DMS79 treated with DMSO at 0.1 percent for 48 hours (cell line): ENCODE data around the gene ARF4.
A peak's percentile ranks its signal among the peaks of the same experiment; 100 is the strongest.

ENCODE experiments used
- DNase-seq: peaks from one replicate; lab custom pipeline; 2025; lab: John Stamatoyannopoulos, UW

ARF4 gene

DNA sequence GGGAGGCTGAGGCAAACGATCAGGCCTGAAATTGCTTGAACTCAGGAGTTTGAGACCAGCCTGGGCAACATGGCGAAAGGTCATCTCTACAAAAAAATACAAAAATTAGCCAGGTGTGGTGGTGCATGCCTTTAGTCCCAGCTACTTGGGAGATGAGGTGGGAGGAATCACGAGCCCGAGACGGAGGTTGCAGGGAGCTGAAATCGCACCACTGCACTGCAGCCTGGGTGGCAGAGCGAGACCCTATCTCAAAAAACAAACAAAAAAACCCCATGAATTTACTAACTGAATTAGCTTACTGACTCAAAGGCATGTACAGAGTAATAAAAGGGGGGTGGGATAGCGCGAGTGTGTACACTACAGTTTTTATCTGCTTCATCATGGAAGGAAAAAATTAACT, 19.3 kb downstream of the ARF4 start:
- no peak for DNase-seq

DNA sequence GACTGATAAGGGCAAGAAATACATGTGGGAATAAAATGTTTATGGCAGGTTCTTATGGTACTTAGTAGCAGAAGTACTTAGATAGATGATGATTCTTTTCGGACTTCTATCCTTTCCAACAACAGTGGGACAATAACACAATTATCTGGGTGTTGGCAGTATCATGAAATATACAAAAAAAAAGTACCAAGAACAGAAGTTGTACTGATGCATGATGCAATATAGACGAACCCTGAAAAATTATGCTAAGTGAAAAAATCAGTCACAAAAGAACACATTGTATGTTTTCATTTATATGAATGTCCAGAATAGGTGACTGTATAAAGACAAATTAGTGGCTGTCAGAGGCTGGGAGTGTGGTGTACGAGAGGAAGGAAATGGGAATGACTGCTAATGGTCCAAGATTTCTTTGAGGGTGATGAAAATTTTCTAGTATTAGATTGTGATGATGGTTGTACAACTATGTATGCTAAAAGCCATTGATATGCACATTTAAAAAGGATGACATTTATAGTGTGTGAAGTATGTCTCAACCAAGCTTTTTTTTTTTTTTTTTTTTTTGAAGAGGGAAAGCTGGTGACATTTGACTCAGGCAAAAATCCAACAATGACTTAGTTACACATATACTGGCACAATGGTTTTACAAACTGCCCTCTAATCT, 21.0 kb downstream of the ARF4 start:
- DNase-seq: no peak

DNA sequence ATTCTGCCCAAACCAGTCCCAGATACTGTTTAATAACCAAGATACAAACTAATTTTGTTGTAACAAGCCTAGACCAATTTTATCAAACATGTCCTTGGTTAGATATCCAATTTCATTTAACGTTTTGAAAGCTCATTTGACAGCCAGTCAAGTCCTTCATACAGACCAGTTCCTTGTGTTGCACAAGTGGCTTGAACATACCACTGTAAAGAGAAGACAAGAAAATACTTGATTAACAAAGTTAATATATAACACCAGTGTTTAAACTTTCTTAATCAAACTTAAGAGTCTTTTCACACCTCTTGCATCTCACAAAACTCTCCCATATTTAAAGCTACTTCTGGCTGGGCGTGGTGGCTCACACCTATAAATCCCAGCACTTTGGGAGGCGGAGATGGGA, 25.0 kb downstream of the ARF4 start:
- no peak for DNase-seq

DNA sequence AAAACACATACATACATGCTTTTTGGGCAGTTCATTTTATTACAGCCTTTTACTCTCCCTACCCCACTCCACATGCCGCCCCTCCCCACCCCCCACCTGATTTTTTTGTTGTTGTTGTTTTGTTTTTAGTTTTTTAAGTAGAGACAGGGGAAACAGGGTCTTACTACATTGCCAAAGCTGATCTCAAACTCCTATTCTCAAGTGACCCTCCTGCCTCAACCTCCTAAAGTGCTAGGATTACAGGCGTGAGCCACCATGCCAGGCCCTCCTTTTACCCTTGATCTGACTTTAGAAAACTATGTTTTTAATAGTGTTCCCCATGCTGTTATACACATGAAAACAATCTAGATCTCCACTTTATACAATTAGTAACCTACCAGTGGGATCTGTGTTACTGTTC, 26.3 kb downstream of the ARF4 start:
- no peak for DNase-seq

DNA sequence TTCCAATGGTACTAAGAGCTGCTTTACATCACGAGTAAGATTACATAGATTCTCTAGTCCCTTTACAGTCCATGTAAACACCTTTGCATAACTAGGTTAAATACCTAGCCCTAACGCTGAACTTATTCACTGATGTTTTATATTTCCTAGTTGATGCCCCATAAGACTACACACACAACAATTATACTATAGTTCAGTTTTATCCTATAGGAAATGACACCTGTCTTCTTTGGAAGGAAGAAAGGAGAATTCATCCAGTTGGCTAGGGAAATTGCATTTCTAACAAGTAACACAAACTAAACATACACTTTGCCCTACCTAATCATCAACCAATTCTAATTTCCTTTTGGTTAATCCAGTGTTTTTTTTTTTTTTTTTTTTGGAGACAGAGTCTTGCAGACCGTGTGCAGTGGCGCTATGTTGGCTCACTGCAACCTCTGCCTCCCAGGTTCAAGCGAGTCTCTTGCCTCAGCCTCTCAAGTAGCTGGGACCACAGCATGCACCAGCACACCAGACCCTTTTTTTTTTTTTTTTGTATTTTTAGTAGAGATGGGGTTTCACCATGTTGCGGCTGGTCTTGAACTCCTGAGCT, 27.2 kb downstream of the ARF4 start:
- no peak for DNase-seq

DNA sequence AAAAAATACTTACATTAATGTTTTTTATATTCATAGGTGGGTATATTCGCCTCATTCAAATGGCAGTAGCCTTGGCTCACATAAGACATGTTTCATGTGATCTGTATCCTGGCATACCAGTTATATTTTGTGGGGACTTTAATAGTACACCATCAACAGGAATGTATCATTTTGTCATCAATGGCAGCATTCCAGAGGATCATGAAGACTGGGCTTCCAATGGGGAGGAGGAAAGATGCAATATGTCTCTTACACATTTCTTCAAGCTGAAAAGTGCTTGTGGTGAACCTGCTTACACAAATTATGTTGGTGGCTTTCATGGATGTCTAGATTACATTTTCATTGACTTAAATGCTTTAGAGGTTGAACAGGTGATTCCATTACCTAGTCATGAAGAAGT, 37.6 kb downstream of the ARF4 start:
- DNase-seq: no peak

DNA sequence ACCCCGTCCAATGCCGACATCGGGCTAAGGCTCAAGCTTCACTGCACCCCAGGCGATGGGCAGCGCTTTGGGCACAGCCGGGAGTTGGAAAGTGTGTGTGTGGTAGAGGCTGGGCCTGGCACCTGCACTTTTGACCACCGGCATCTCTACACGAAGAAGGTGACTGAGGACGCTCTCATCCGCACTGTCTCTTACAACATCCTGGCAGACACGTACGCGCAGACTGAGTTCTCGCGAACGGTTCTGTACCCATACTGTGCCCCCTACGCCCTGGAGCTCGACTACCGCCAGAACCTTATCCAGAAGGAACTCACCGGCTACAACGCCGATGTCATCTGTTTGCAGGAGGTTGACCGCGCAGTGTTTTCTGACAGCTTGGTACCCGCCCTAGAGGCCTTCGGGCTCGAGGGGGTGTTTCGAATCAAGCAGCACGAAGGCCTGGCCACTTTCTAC, 40.0 kb downstream of the ARF4 start:
- no peak for DNase-seq

DNA sequence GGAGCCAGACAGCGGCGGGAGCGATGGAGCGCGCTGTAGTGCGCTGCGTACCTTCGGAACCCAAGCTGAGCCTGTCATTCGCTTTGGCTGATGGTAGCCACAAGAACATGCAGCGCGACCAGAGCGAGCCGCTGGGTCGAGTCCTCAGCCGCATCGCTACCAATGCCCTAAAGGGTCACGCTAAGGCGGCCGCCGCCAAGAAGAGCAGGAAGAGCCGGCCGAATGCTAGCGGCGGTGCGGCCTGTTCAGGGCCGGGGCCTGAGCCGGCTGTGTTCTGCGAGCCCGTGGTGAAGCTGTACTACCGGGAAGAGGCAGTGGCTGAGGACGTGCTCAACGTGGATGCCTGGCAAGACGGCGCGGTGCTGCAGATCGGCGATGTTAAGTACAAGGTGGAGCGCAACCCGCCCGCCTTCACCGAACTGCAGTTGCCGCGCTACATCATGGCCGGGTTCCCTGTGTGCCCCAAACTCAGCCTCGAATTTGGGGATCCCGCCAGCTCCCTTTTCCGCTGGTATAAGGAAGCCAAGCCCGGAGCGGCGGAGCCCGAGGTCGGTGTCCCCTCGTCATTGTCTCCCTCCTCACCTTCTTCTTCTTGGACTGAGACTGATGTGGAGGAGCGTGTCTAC, 40.6 kb downstream of the ARF4 start:
- no peak for DNase-seq

DNA sequence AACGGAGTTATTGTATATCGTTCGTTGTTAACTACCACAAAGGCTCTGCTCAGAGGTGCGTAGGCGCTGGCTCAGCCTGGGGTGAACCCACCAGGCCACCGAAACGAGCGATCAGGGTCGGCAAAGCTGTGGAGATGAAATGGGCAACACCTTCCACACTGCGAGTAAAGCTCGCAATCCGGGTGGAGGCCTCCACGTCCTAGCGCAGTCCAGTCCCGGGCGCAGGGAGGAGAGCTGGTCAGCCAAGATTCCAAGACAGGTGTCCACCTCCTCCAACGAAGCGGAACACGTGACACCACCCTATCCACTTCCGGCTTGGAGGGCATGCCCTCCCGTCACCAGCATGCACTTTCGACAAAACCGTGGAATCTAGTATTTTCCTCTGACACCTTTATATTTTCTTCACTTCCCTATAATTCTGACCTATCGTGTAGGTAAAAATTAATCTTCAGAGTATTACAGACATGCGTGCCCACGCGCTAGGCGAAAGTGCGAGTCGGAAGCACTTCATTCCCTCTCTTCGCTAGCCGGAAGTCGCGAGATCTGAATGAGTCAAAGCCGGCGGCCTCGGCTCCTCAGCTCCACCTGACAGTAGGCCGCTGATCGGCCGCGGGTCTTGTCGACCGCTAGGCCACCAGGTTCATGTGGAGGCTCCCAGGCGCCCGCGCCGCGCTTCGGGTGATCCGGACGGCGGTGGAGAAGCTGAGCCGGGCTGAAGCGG, 41.2 kb downstream of the ARF4 start, which contains the start of gene PDE12:
TSS of gene PDE12 (plus strand) at position 537 of the 721 bp plus-strand sequence. CDS start at position 643, 106 bp downstream.
- DNase-seq: peak; percentile 57

DNA sequence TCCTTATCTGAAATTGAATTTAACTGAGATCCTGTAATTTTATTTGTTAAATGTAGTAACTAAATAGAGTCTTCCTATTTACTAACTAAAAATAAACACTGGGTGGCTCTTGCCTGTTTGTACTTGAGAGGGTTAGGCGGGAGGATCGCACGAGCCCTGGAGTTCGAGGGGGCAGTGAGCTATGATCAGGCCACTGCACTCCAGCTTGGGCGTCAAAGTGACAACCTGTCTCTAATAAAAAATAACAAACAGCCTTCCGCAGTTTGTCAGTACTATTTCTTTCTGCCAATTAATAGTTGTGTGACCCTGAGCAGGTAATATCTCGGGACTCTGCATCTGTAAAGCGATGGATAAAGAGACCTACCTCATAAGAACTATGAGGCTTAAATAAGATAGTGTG, 41.8 kb downstream of the ARF4 start:
- DNase-seq: peak; percentile 20

DNA sequence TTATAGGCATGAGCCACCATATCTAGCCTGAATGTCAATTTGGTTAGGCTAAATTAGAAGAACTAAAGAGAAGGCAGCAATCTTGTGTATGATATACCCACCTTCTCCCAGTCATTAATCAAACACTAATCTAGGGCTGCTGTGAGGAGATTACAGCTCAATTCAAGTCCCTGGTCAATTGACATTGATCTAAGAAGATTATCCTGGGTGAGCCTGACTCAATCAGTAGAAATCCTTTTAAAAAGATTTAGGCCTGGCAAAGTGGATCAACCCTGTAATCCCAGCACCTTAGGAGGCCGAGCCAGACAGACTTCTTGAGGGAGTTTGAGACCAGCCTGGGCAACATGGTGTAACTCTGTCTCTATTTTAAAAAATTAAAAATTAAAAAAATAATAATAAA, 50.5 kb downstream of the ARF4 start:
- DNase-seq: no peak

DNA sequence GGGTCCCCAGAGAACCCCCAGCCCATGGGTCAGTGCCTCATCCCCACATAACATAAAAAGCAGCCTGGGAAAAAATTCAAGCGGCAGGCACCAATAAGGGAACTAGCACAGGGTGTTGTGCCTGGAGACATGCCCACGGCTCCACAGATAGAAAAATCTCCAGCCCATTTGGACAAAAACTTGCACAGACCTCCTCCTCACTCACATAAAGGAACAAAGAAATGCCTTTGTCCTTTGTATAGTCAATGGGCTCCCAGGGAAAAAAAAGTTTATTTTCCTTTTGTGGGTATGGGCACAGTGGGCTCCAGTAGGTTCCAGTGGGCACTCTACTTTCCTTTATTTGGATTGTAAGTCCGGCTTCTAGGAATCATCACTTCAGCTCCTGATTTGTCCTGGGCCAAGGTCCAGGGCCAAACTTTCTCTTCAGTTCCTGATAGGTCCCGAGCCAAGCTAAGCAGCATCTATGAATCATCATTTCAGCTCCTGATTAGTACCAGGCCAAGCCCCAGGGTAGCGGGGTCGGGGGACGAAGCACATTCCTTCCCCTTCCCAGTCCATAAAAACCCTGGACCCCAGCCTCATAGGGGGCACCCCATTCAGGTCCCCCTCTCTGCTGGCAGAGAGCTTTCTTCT, 51.4 kb downstream of the ARF4 start:
- DNase-seq: no peak

DNA sequence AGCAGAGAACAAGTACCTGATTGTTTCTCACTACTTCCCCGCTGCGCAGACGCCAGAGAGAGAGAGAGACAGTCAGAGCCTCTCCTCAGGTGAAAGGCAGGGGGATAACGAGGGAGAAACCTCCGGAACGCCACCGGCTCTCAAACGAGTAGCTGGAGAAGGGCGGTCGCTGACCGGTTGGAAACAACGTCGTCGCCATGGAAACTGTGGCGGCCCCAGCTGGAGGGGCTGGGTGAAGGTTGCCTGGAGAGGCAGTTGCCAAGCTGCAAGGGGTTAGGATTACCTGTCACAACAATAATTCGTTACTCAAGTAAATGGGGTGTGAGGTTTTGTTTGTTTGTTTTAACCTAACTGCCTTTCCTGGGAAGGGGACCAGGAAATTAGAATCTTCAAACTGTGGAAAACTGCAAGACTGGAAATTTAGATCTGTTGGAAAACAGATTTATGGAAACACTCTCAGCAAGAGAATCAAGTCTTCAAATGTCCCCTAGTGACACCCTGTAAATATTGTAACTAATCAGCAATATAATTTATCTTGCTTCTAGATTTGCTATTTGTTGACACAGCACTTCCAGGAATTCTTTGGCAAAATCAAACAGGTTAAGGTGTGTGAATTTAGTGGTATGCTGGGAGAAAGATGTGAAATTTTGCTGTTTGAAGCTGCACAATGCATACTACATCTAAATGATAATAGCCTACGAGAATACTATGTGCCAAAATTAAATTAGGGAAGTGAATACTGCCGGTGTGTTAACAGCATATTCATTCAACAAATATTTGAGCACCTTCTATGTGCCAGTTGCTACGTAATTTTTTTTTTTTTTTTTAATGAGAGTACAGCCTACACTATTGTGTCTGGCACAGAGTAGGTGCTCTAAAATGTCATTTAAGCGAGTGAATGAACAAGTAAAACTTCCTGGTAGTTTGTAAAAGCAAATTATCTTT, 52.7 kb downstream of the ARF4 start, which contains the start of gene DNAH12:
TSS of gene DNAH12 (minus strand) at position 164 of the 945 bp plus-strand sequence. CDS start 1,474 bp downstream, outside the sequence.
- DNase-seq: peak; percentile 59

DNA sequence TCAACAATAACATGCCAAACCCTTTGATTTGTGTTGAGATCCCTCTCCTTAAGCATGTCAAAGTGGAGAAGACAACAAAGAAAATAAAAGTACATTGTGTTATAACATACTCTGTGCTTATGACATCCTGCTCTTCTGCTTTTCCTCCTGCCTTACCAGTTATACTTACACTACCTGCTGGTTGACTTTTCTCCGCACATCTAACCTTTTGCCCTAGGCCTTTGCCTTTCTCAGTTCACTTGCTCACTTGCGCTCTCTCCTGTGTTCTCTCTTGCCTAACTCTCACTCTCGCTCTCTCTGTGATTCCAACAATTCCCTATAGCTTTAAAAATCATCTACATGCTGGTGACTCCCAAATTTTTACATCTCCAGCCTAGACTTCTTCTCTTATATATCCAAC, 58.7 kb downstream of the ARF4 start:
- no peak for DNase-seq

DNA sequence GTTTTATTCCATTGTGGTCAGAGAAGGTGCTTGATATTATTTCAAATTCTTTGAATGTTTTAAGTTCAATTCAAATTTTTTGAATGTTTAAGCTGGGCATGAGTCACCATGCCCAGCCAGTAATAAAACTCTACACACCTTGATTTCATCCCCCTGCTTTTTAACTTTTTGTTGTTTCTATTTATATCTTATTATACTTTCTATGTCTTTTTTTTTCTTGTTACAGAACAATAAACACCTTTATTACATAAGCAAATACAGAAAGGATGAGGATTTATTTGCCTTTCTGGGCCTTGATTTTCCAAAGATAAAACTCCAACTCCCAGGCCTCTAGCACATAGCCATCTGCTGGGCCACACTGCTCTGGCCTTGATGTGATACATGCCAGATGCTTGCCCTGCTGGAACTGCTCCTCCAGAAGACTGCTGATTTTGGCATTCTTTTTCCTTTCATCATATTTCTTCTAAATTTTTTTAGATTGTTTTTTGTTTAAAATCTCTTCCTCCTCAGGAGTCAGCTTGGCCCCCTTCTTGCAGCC, 67.0 kb downstream of the ARF4 start:
- DNase-seq: no peak
